Stimulated activated CD8-positive, alpha-beta memory T cell treated with anti-CD3 and anti-CD28 coated beads, Interleukin-12 subunit alpha, Interleukin-12 subunit beta, amount 100 ng/mL, for 24 hours (primary cell): ENCODE data around the gene CLDN9.
A peak's percentile ranks its signal among the peaks of the same experiment; 100 is the strongest.

ENCODE experiments used
- DNase-seq: peaks from one replicate; pipeline ENCODE4 v3.0.0-alpha.2; 2020; ENCODE audit errors: extremely low read depth

The CLDN9 gene

GRCh38 chr16:2974319-2975056, 38.2 kb upstream of the CLDN9 start:
- no peak for DNase-seq

- DNase-seq, result no peak
Measured at GRCh38 chr16:2975161-2975795, 37.4 kb upstream of the CLDN9 start.

- no peak for DNase-seq
Measured at GRCh38 chr16:2976201-2976600, 36.5 kb upstream of the CLDN9 start.

- DNase-seq, result no peak
Measured at GRCh38 chr16:2976673-2977072, 36.0 kb upstream of the CLDN9 start.

- no peak for DNase-seq
Measured at GRCh38 chr16:2977440-2977839, 35.3 kb upstream of the CLDN9 start.

GRCh38 chr16:2979669-2980226, 33.0 kb upstream of the CLDN9 start:
- no peak for DNase-seq

GRCh38 chr16:2980227-2981176, 32.2 kb upstream of the CLDN9 start, which contains the start of gene PKMYT1:
PKMYT1 (minus strand) TSS chr16:2980446; CDS start chr16:2979657, 789 bp downstream.
- peak; percentile 89 for DNase-seq

GRCh38 chr16:2981177-2981898, 31.4 kb upstream of the CLDN9 start:
- DNase-seq, result no peak

- DNase-seq, result no peak
Measured at GRCh38 chr16:2981899-2982250, 30.8 kb upstream of the CLDN9 start.

GRCh38 chr16:2982402-2982801, 30.3 kb upstream of the CLDN9 start:
- no peak for DNase-seq

- no peak for DNase-seq
Measured at GRCh38 chr16:2983706-2984136, 29.0 kb upstream of the CLDN9 start.

GRCh38 chr16:2985462-2985861, 27.3 kb upstream of the CLDN9 start:
- no peak for DNase-seq

GRCh38 chr16:2985893-2986355, 26.8 kb upstream of the CLDN9 start:
- DNase-seq, result no peak

- no peak for DNase-seq
Measured at GRCh38 chr16:2986623-2987188, 26.0 kb upstream of the CLDN9 start.

GRCh38 chr16:2987286-2987685, 25.4 kb upstream of the CLDN9 start:
- DNase-seq, result no peak

GRCh38 chr16:2987833-2988232, 24.9 kb upstream of the CLDN9 start:
- DNase-seq, result no peak

GRCh38 chr16:2988590-2989099, 24.1 kb upstream of the CLDN9 start:
- no peak for DNase-seq

- no peak for DNase-seq
Measured at GRCh38 chr16:2990891-2991290, 21.8 kb upstream of the CLDN9 start.

GRCh38 chr16:2991566-2992261, 21.0 kb upstream of the CLDN9 start:
- DNase-seq, result no peak
